CD4-positive, alpha-beta T cell treated with Interleukin-12 subunit alpha and Interleukin-12 subunit beta, for 1 hour (primary cell): Measurements from ENCODE around the gene ANKRD23.
"Not testable (repeated sequence)": the region's sequence is repeated elsewhere in the genome, so short reads cannot be mapped to it uniquely, and the experiment has no call there.

Experiments
- DNase-seq: peaks from one replicate; pipeline ENCODE4 v3.0.0-alpha.2; 2020

Gene ANKRD23

GRCh38 chr2:96813656-96814055 lies 30.2 kb downstream of the ANKRD23 start:
- no peak for DNase-seq

- no peak for DNase-seq
Measured at GRCh38 chr2:96811917-96812316, 31.9 kb downstream of the ANKRD23 start.

DNA sequence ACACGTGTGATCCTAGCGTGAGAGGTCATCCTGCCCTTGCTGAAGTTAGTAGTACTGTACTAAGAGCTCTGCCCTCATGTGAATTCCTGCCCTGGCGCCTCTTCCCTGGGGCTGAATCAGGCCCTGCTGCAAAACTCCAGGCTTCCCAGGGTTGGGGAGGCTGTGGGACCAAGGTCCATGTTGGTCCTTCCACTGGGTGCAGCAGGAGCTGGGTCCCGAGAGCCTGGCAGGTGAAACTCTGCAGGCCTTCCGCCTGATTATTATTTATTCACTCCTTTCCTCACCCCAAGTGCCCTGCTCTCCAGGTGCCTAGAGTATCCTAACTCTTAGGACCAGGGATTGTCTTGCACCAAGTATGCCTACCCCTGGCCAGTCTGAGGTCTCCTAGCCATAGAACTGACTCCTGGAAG lies 33.0 kb downstream of the ANKRD23 start:
- no peak for DNase-seq

- DNase-seq: no peak
Measured at GRCh38 chr2:96809951-96810782, 33.7 kb downstream of the ANKRD23 start.

DNA sequence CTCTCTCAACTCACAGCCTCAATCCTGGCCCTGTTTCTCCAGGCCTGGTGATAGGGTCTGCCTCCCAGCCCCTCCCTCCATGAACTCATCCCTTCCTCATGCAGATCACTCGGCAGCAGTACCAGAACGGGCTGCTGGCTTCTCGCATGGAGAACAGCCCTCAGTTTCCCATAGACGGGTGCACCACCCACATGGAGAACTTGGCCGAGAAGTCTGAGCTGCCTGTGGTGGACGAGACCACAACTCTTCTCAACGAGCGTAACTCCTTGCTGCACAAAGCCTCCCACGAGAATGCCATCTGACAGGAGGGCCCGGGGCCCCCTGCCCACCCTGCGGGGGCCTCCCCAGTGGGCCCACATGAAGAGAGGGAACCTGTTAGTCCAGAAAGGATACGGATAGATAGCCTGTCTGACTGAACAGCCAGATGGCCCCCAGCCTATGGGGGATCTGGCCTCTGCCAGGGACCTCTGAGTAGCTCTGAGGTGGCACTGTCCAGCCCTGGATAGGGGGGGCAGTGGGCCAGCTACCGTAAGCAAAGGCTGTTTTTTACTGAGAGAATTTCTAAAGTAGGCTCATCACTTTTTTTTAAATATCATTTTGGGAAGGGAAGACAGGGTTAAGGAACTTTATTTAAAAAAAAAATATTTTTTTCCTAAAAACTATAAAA lies 34.5 kb downstream of the ANKRD23 start:
- no peak for DNase-seq

- no peak for DNase-seq
Measured at GRCh38 chr2:96808176-96808837, 35.5 kb downstream of the ANKRD23 start.

DNA sequence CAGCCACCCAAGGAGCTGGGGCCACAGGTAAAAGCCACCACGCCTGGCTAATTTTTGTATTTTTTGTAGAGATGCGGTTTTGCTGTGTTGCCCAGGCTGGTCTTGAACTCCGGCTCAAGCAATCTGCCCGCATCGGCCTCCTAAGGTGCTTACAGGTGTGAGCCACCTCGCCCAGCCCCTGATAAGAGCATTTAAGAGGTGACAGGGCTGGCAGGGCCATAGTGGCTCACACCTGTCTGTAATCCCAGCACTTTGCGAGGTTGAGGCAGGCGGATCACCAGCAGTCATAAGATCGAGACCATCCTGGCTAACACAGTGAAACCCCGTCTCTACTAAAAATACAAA lies 36.7 kb downstream of the ANKRD23 start:
- DNase-seq: no peak

DNA sequence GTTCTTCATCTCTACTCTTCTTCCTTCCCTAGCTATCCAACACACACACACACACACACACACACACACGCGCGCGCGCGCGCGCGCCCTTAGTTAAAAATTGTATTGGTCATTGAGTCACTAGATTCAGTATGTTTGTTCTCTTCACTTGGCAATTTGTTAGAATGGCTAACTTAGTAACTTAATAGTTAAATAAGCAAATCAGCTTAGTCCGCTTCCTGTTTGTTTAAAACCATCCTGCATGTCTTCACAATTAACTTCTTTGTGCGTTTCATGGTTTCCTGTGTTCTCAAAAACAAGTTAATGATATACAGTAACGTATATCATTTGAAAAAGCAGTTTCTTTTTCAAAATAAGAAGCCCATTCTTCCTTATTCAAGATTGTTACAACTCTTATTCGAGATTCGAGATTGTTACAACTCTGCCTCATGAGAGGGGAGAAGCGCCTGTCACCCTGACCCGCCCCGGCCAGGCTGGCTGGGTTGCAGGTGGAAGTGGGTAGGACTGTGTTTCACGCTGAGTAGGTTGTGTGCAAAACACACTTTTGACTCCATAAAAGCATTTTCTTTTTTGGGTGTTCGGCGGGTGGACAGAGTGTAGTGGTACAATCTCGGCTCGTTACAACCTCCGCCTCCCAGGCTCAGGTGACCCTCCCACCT lies 37.2 kb downstream of the ANKRD23 start:
- DNase-seq: peak; percentile 52

DNA sequence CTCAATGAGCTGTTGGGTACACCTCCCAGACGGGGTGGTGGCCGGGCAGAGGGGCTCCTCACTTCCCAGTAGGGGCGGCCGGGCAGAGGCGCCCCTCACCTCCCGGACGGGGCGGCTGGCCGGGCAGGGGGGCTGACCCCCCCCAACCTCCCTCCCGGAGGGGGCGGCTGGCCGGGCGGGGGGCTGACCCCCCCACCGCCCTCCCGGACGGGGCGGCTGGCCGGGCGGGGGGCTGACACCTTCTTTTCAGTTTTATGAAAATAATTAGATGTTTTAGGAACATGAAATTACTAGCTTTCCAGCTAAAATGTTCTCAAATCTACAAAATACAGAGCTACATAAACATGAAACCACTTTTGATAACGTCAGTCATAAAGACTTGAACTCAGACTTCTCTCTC lies 37.9 kb downstream of the ANKRD23 start:
- not testable (repeated sequence) for DNase-seq

GRCh38 chr2:96804986-96805385 lies 38.8 kb downstream of the ANKRD23 start:
- no peak for DNase-seq

GRCh38 chr2:96802721-96803120 lies 41.1 kb downstream of the ANKRD23 start:
- no peak for DNase-seq

- DNase-seq: peak; percentile 32
Measured at GRCh38 chr2:96801786-96802595, 41.8 kb downstream of the ANKRD23 start.

- DNase-seq: peak; percentile 75
Measured at GRCh38 chr2:96801005-96801785, 42.6 kb downstream of the ANKRD23 start.

DNA sequence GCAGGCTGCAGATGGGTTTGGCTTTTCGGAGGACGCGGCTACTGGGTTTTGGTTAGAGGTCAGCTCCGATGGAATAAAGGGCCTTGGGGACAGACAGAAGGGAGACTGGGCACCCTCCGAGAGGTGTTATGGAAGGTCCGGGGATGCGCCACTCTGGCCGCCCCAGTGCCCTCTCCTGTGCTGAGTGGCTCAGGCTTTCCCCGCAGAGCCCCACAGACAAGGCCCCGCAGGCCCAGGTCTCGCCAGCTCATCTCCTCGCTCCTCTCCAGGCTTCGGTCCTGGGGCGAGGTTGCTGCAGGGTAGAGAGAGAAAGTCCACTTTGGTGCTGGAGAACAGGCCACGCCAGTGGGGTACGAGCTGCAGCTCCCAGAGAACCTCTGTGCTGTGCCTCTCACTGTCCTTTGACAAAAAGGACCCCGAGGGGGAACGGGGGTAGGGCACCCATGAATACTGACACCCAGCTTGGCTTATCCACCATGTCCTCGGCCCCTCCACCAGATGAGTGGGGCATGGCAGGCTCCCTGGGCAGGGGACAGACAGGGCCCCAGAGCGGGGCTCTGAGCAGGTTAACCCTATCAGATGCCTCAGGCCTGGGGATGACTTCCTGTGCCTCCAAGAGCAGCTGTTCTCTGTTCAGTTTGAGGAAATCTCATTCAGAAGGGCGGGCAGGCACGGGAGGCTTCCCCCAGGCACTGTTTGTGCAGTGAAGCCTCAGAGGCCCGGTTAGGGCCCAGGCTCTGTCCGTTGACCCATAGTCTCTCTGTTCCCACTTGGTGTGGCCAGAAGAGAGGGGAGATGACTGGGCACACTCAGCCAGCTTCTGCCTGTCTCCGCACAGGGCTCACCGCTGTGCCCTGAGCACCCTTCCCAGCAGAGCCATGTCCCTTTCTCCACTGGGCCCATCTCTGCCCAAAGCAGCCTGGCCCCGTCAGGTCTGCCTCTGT lies 43.5 kb downstream of the ANKRD23 start:
- DNase-seq: no peak

DNA sequence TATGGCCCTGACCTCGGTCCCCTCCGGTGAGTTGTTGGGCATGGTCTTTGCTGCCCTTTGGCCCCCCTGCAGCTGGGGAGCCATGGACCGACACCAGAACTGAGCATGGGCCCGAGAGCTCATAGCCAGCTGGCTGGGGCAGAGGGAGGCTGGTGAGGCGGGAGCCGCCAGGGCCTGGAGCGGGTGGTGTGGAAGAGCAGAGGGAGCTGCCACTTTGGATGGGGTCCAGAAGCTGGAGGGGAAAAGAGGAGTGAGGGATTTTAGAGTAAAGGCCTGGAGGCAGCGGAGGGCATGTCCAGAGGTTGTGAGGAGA lies 44.2 kb downstream of the ANKRD23 start:
- no peak for DNase-seq

DNA sequence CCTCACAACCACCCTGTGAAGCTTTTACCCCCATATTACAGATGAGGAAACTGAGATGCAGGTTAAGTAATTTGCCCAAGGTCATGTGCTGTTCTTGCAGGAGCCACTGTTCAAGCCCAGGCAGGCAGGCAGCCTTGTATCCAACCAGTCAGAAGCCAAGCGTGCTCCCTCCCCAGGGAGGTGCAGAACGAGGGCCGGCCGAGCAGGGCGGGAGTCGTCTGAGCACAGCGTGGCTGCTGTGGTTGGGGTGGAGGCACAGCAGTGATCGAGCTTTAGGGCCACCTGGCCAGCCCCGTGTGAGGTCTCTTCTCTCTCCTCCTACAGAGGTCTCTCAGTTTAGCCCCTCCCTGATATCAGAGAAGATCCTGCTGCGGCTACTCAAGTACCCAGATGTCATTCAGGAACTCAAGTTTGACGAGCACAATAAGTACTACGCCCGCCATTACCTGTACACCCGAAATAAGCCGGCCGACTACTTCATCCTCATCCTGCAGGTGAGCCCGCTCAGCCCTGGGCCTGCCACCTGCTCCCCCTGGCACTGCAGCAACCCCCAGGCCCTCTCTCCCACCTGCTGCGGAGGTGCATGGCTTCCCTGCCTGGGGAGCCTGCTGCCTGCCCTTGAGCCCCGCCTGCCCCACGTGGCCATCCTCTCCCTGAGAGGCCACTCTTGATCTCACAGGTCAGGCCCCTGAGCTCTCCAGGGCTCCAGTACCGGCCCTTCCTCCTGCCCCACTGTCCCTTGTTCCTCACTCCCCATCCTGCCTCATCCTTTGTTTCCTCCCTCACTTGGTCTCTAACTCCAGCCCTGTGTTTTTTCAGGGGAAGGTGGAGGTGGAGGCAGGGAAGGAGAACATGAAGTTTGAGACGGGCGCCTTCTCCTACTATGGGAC lies 44.8 kb downstream of the ANKRD23 start:
- DNase-seq: no peak

DNA sequence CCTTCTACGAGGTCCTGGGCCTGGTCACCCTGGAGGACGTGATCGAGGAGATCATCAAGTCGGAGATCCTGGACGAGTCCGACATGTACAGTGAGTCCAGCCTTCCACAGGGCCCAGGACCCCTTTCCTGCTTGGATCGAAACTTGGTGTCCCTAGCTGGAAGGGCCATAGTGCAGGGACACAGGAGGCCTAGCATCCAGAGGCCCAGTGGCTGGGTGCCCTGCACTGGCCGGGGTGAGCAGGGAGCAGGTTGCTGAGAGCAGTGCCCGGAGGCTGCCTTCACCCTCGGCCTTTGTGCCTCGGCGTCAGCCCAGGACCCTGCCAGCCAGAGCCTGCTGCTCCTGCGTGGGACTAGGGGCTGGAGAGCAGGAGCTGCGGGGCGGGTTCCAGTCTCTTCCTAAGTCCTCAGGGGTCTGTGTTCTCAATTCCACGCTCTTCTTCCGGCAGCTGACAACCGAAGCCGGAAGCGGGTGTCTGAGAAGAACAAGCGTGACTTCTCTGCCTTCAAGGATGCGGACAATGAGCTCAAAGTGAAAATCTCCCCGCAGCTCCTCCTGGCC lies 46.7 kb downstream of the ANKRD23 start:
- DNase-seq: no peak

GRCh38 chr2:96796497-96796896 lies 47.3 kb downstream of the ANKRD23 start:
- not testable (repeated sequence) for DNase-seq

DNA sequence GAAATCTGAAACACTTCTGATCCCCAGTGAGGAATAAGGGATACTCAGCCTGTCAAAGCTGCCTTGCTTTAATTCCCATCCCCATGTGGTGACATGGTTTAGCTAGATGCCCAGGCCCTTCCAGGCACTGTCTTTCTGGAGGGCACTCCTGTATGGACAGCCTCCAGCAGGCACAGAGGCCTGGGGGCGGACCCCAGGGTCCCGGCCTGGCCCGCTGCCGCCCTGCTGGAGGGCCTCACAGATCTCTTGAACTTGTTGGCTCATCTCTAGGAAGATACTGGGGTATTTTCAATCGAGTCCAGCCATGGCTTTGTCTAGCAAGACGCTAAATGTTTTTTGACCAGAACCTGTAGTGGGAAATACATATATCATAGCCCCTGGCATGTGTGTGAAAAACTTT lies 48.7 kb downstream of the ANKRD23 start:
- no peak for DNase-seq
